Adrenal gland (tissue), 5 donors: ENCODE data around the gene MSRB2.
"Not testable (repeated sequence)": the region's sequence is repeated elsewhere in the genome, so short reads cannot be mapped to it uniquely, and the experiment has no call there.

Source experiments
- POLR2A ChIP-seq, 2 donors: fragments of 450-650 bp; IDR thresholded peaks; one replicate each; pipeline ENCODE4 v1.6.1; 2017; ENCODE audit warnings: antibody characterized with exemption in 2 of 2, mild to moderate bottlenecking in 2 of 2, moderate library complexity in 1 of 2
- TF ChIP-seq, protein P1 (sequence below), 6 experiments: fragments of 450-650 bp in 4 of 6; fragments of 200-600 bp in 2 of 6; sonication (generic) in 1 of 6; IDR thresholded peaks; 1 replicate in 5 of 6; 2 replicates in 1 of 6; pipeline versions ENCODE4 v1.5.1 to v1.8.0; 2016 to 2021; ENCODE audit warnings: antibody characterized with exemption in 6 of 6, mild to moderate bottlenecking in 2 of 6, moderate library complexity in 1 of 6
- donor health status: DM: no; HTN: no; CAD: no.

DNA sequence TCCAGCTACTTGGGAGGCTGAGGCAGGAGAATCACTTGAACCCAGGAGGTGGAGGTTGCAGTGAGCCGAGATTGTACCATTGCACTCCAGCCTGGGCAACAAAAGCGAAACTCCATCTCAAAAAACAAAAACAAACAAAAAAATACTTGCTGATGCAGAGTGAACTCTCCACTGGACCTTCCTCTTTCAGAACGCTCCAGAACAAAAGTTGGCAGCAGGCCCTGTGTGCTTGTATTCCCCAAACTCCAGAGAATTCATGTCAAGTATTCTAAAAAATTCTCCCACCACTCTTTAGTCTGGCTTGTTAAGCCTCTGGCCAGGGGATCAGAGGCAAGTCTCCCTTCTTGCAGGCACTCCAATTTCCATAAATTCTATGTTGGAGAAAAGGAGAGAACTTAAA is 22.8 kb upstream of the MSRB2 start:
- TF ChIP-seq, protein P1, sequence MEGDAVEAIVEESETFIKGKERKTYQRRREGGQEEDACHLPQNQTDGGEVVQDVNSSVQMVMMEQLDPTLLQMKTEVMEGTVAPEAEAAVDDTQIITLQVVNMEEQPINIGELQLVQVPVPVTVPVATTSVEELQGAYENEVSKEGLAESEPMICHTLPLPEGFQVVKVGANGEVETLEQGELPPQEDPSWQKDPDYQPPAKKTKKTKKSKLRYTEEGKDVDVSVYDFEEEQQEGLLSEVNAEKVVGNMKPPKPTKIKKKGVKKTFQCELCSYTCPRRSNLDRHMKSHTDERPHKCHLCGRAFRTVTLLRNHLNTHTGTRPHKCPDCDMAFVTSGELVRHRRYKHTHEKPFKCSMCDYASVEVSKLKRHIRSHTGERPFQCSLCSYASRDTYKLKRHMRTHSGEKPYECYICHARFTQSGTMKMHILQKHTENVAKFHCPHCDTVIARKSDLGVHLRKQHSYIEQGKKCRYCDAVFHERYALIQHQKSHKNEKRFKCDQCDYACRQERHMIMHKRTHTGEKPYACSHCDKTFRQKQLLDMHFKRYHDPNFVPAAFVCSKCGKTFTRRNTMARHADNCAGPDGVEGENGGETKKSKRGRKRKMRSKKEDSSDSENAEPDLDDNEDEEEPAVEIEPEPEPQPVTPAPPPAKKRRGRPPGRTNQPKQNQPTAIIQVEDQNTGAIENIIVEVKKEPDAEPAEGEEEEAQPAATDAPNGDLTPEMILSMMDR (IDR thresholded peaks at IDR 0.05) = not testable (repeated sequence)
- TF ChIP-seq POLR2A (IDR thresholded peaks at IDR 0.05) = not testable (repeated sequence)
